Measurements from ENCODE around the gene STAT2.

GRCh38 chr12:56375598-56376434 lies 15.9 kb upstream of the STAT2 start:
- TF ChIP-seq CTCF (conservative IDR thresholded peaks at IDR 0.05; ENCODE audit: low read depth, low read length): no peak
- no peak for TF ChIP-seq MAFK (IDR thresholded peaks at IDR 0.05; ENCODE audit: low read depth, low read length)
- no peak for TF ChIP-seq MAZ (IDR thresholded peaks at IDR 0.05; ENCODE audit: borderline replicate concordance, low read depth, low read length)
- TF ChIP-seq MXI1 (IDR thresholded peaks at IDR 0.05; ENCODE audit: borderline replicate concordance, low read depth, low read length): no peak
- no peak for TF ChIP-seq USF2 (IDR thresholded peaks at IDR 0.05; ENCODE audit: low read depth, low read length)
- TF ChIP-seq RAD21 (IDR thresholded peaks at IDR 0.05; ENCODE audit: low read length): no peak
- no peak for TF ChIP-seq BHLHE40 (IDR thresholded peaks at IDR 0.05; ENCODE audit: low read depth, low read length)
- TF ChIP-seq POLR2A (IDR thresholded peaks at IDR 0.05; ENCODE audit: low read depth, low read length): no peak
- no peak for TF ChIP-seq RCOR1 (IDR thresholded peaks at IDR 0.05; ENCODE audit: insufficient replicate concordance, low read length)
- no peak for TF ChIP-seq SMC3 (IDR thresholded peaks at IDR 0.05; ENCODE audit: low read depth, low read length)

All from IMR-90 (cell line).